Activated CD8-positive, alpha-beta T cell treated with anti-CD3 and anti-CD28 coated beads for 36 hours (primary cell): ENCODE measurements around the gene SLC35F4. TPM values are rescaled to one million over a fixed set of nuclear protein-coding genes. Genes with fewer than 3 reads are reported as not detected.

Source experiments
- ATAC-seq: fragments of 200-7000 bp; cut with Tn5 transposase; one replicate; pipeline ENCODE4 v1.10.0; 2021; ENCODE audit warnings: mild to moderate bottlenecking, moderate library complexity
- CTCF ChIA-PET: fragments of 350-600 bp; sonication (Branson Sonifier 250); formaldehyde crosslinking; loops from one replicate; lab custom pipeline; 2021; ENCODE audit warnings: antibody characterized with exemption; lab: Charles Lee
- POLR2A ChIA-PET: fragments of 350-600 bp; sonication (Branson Sonifier 250); formaldehyde crosslinking; loops from one replicate; lab custom pipeline; 2021; ENCODE audit warnings: antibody characterized with exemption; lab: Charles Lee
- DNase-seq: peaks from one replicate; pipeline ENCODE4 v3.0.0-alpha.2; 2020
- H3K27ac Mint-ChIP-seq: one replicate; pipeline ENCODE4 v1.8.0; 2021; ENCODE audit warnings: mild to moderate bottlenecking, mixed read lengths
- H3K27me3 Mint-ChIP-seq: one replicate; pipeline ENCODE4 v1.8.0; 2021; ENCODE audit warnings: mixed read lengths
- H3K36me3 Mint-ChIP-seq: one replicate; pipeline ENCODE4 v1.8.0; 2021; ENCODE audit warnings: low read depth, mixed read lengths
- H3K4me1 Mint-ChIP-seq: one replicate; pipeline ENCODE4 v1.8.0; 2021; ENCODE audit warnings: low read depth, mixed read lengths
- H3K4me3 Mint-ChIP-seq: one replicate; pipeline ENCODE4 v1.8.0; 2021; ENCODE audit warnings: mild to moderate bottlenecking, moderate library complexity, mixed read lengths
- H3K9me3 Mint-ChIP-seq: one replicate; pipeline ENCODE4 v1.8.0; 2021; ENCODE audit warnings: mixed read lengths
- intact Hi-C: fragments of 100-400 bp; cut with micrococcal nuclease; formaldehyde crosslinking; loops from one replicate; pipeline ENCODE4 v1.10.0; 2022
- total RNA-seq, 2 experiments: library from RNA; stranded (reverse); gene quantifications; one replicate each; pipeline ENCODE4 v1.2.3, GENCODE V29; 2021
- TF ChIP-seq, protein P1 (sequence below): fragments of 200-600 bp; IDR thresholded peaks from one replicate; pipeline ENCODE4 v1.8.0; 2022; ENCODE audit warnings: antibody characterized with exemption, mild to moderate bottlenecking

Gene SLC35F4
- total RNA-seq, 2 experiments from 2014 or later, result not detected

- ATAC-seq (no peak), DNase-seq (no peak)
- H3K4me1 Mint-ChIP-seq, result no peaks in the 10 kb centered on the region
- TF ChIP-seq, protein P1, sequence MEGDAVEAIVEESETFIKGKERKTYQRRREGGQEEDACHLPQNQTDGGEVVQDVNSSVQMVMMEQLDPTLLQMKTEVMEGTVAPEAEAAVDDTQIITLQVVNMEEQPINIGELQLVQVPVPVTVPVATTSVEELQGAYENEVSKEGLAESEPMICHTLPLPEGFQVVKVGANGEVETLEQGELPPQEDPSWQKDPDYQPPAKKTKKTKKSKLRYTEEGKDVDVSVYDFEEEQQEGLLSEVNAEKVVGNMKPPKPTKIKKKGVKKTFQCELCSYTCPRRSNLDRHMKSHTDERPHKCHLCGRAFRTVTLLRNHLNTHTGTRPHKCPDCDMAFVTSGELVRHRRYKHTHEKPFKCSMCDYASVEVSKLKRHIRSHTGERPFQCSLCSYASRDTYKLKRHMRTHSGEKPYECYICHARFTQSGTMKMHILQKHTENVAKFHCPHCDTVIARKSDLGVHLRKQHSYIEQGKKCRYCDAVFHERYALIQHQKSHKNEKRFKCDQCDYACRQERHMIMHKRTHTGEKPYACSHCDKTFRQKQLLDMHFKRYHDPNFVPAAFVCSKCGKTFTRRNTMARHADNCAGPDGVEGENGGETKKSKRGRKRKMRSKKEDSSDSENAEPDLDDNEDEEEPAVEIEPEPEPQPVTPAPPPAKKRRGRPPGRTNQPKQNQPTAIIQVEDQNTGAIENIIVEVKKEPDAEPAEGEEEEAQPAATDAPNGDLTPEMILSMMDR, result no peak
- intact Hi-C loops, result no loop called here
- no peak overlapping the region for H3K27ac Mint-ChIP-seq
- no peak overlapping the region for H3K4me3 Mint-ChIP-seq
- no peaks in the 10 kb centered on the region for H3K36me3 Mint-ChIP-seq
- H3K9me3 Mint-ChIP-seq, result no peaks in the 10 kb centered on the region
- CTCF ChIA-PET, result interaction anchor here (1.3 kb wide), 1 partner anchor 10 kb away, joined by 3 read pairs; no protein-coding TSS in a partner anchor
- POLR2A ChIA-PET, result no interaction called here
- no peaks in the 10 kb centered on the region for H3K27me3 Mint-ChIP-seq
These were observed 17.1 kb downstream of the SLC35F4 start for GRCh38 chr14:57848786-57849185.

- intact Hi-C loops, result no loop called here
- ATAC-seq (no peak), DNase-seq (no peak)
- TF ChIP-seq, protein P1, result no peak
- Mint-ChIP-seq H3K36me3 (no peaks in the 10 kb centered on the region), H3K4me3 (no peak overlapping the region), H3K27me3 (no peaks in the 10 kb centered on the region), H3K9me3 (no peaks in the 10 kb centered on the region), H3K27ac (no peak overlapping the region), H3K4me1 (no peaks in the 10 kb centered on the region)
- CTCF ChIA-PET, result interaction anchor here (1.3 kb wide), 1 partner anchor 10 kb away, joined by 3 read pairs; no protein-coding TSS in a partner anchor
- POLR2A ChIA-PET, result no interaction called here
These were observed 17.5 kb downstream of the SLC35F4 start for GRCh38 chr14:57848353-57848752.

- Mint-ChIP-seq H3K4me3 (no peak overlapping the region), H3K9me3 (no peaks in the 10 kb centered on the region), H3K27ac (no peak overlapping the region), H3K36me3 (no peaks in the 10 kb centered on the region), H3K27me3 (no peaks in the 10 kb centered on the region), H3K4me1 (no peaks in the 10 kb centered on the region)
- ATAC-seq, result no peak
- intact Hi-C loops, result no loop called here
- ChIA-PET CTCF (no interaction called here), POLR2A (no interaction called here)
- no peak for DNase-seq
- TF ChIP-seq, protein P1, result no peak
These were observed 18.2 kb downstream of the SLC35F4 start for GRCh38 chr14:57847706-57848105.

GRCh38 chr14:57847096-57847495, 18.8 kb downstream of the SLC35F4 start:
- no peak overlapping the region for H3K4me3 Mint-ChIP-seq
- POLR2A ChIA-PET, result no interaction called here
- no peak for DNase-seq
- CTCF ChIA-PET, result no interaction called here
- TF ChIP-seq, protein P1, result no peak
- H3K36me3 Mint-ChIP-seq, result no peaks in the 10 kb centered on the region
- ATAC-seq, result no peak
- intact Hi-C loops, result no loop called here
- H3K27ac Mint-ChIP-seq, result no peak overlapping the region
- no peaks in the 10 kb centered on the region for H3K27me3 Mint-ChIP-seq
- no peaks in the 10 kb centered on the region for H3K4me1 Mint-ChIP-seq
- no peaks in the 10 kb centered on the region for H3K9me3 Mint-ChIP-seq

GRCh38 chr14:57846596-57846995, 19.3 kb downstream of the SLC35F4 start:
- CTCF ChIA-PET, result no interaction called here
- no peaks in the 10 kb centered on the region for H3K27me3 Mint-ChIP-seq
- H3K4me3 Mint-ChIP-seq, result no peak overlapping the region
- no peak overlapping the region for H3K27ac Mint-ChIP-seq
- DNase-seq, result no peak
- intact Hi-C loops, result no loop called here
- no peak for ATAC-seq
- no peaks in the 10 kb centered on the region for H3K9me3 Mint-ChIP-seq
- TF ChIP-seq, protein P1, result no peak
- H3K36me3 Mint-ChIP-seq, result no peaks in the 10 kb centered on the region
- POLR2A ChIA-PET, result no interaction called here
- H3K4me1 Mint-ChIP-seq, result no peaks in the 10 kb centered on the region
